Activated CD4-positive, alpha-beta memory T cell treated with anti-CD3 and anti-CD28 coated beads, Interleukin-2, amount 10 ng/mL, durations not matched to agents 7 days and 5 days (primary cell): ENCODE data around the gene OR2C3. TPM values are rescaled to one million over a fixed set of nuclear protein-coding genes. Genes with fewer than 3 reads are reported as not detected.
"Not testable (repeated sequence)": the region's sequence is repeated elsewhere in the genome, so short reads cannot be mapped to it uniquely, and the experiment has no call there.

ENCODE experiments used
- CTCF ChIA-PET: fragments of 350-600 bp; sonication (Branson Sonifier 250); formaldehyde crosslinking; loops from one replicate; lab custom pipeline; 2021; ENCODE audit warnings: antibody characterized with exemption, inconsistent platforms; lab: Charles Lee
- POLR2A ChIA-PET: fragments of 350-600 bp; sonication (Branson Sonifier 250); formaldehyde crosslinking; loops from one replicate; lab custom pipeline; 2021; ENCODE audit warnings: antibody characterized with exemption; lab: Charles Lee
- DNase-seq: peaks from one replicate; pipeline ENCODE4 v3.0.0-alpha.2; 2020
- H3K27ac Mint-ChIP-seq: one replicate; pipeline ENCODE4 v1.8.0; 2021; ENCODE audit warnings: mild to moderate bottlenecking, mixed read lengths
- H3K27me3 Mint-ChIP-seq: one replicate; pipeline ENCODE4 v1.8.0; 2021; ENCODE audit warnings: mixed read lengths
- H3K36me3 Mint-ChIP-seq: one replicate; pipeline ENCODE4 v1.8.0; 2021; ENCODE audit warnings: low read depth, mixed read lengths
- H3K4me1 Mint-ChIP-seq: one replicate; pipeline ENCODE4 v1.8.0; 2021; ENCODE audit warnings: mixed read lengths
- H3K4me3 Mint-ChIP-seq: one replicate; pipeline ENCODE4 v1.8.0; 2021; ENCODE audit warnings: mild to moderate bottlenecking, mixed read lengths
- H3K9me3 Mint-ChIP-seq: one replicate; pipeline ENCODE4 v1.8.0; 2021; ENCODE audit warnings: mixed read lengths
- total RNA-seq, 2 experiments: library from RNA; stranded (reverse); gene quantifications; one replicate each; pipeline ENCODE4 v1.2.3, GENCODE V29; 2021

Gene OR2C3
- total RNA-seq, 2 experiments from 2014 or later: not detected

DNA sequence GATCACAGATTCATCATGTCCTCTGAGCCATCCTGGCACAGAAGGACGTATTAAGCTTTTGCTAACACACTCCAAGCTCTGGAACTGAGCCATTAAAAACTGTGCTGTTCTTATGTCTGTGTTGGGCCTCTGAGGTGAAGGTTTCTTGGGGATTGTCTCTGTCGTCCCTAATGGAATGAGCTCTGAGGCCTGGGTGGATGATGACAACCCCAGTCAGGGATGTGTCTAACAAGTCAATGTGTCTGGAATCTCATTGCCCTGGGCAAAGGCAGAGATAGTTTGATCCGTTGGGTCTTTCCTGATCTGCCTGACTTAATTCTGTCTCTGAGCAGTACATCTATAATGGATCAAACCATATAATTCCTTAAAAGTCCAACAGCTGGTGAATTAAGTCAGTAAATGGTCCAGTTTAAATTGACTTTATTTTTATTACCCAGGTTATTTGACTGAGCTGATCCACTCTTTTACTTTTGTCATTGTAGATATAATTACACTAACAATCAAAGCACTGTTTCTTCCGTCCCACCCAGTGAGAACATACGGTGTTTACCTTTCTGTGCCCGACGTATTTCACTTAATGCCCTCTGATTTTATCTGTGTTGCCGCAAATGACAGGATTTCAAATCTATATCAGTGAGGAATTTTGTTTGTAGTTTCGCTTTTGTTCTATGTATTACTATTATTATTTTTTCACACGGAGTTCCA, 39.5 kb downstream of the OR2C3 start:
- H3K27ac Mint-ChIP-seq: no peak overlapping the region
- H3K27me3 Mint-ChIP-seq: peaks cover 12% of the 10 kb centered on the region
- DNase-seq: no peak
- H3K4me1 Mint-ChIP-seq: no peaks in the 10 kb centered on the region
- no peaks in the 10 kb centered on the region for H3K36me3 Mint-ChIP-seq
- H3K4me3 Mint-ChIP-seq: no peak overlapping the region
- no peaks in the 10 kb centered on the region for H3K9me3 Mint-ChIP-seq
- ChIA-PET POLR2A (interaction anchor here (0.7 kb wide), 1 partner anchor 739 kb away, joined by 3 read pairs; no protein-coding TSS in a partner anchor), CTCF (no interaction called here)

- ChIA-PET POLR2A (no interaction called here), CTCF (no interaction called here)
- Mint-ChIP-seq H3K27ac (no peak overlapping the region), H3K4me3 (no peak overlapping the region), H3K9me3 (no peaks in the 10 kb centered on the region), H3K27me3 (peaks cover 12% of the 10 kb centered on the region), H3K4me1 (no peaks in the 10 kb centered on the region), H3K36me3 (no peaks in the 10 kb centered on the region)
- no peak for DNase-seq
These were observed 41.5 kb downstream of the OR2C3 start for GRCh38 chr1:247494767-247495166.

DNA sequence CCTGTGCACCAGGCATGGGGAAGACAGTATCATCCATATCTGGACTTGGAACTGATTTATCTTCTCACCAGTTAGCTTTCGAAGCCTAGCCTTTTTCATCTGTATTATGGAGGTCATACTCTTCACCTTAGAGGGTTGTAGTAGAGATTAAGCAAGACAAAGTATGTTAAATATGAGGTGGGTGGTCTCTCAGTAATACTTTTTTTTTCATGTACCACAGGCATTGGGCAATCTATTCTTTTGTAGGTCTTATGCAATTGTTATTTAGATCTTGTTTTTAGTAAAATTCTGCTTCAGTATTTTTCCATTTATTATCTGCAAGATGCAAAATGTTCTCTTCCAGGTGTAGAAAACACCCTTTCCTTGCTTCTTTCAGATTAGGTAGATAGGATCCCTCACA, 43.1 kb downstream of the OR2C3 start:
- H3K27me3 Mint-ChIP-seq: peaks cover 15% of the 10 kb centered on the region
- CTCF ChIA-PET: no interaction called here
- H3K27ac Mint-ChIP-seq: no peak overlapping the region
- H3K36me3 Mint-ChIP-seq: no peaks in the 10 kb centered on the region
- H3K4me3 Mint-ChIP-seq: no peak overlapping the region
- H3K9me3 Mint-ChIP-seq: no peaks in the 10 kb centered on the region
- POLR2A ChIA-PET: no interaction called here
- DNase-seq: no peak
- H3K4me1 Mint-ChIP-seq: no peaks in the 10 kb centered on the region

GRCh38 chr1:247491328-247491727, 44.9 kb downstream of the OR2C3 start:
- no peak for DNase-seq
- no peaks in the 10 kb centered on the region for H3K9me3 Mint-ChIP-seq
- no peak overlapping the region for H3K27ac Mint-ChIP-seq
- H3K27me3 Mint-ChIP-seq: peaks cover 19% of the 10 kb centered on the region
- CTCF ChIA-PET: interaction anchor here (3.7 kb wide), 1 partner anchor 102 kb away, joined by 16 read pairs; no protein-coding TSS in a partner anchor
- POLR2A ChIA-PET: no interaction called here
- H3K4me1 Mint-ChIP-seq: no peaks in the 10 kb centered on the region
- no peak overlapping the region for H3K4me3 Mint-ChIP-seq
- no peaks in the 10 kb centered on the region for H3K36me3 Mint-ChIP-seq

DNA sequence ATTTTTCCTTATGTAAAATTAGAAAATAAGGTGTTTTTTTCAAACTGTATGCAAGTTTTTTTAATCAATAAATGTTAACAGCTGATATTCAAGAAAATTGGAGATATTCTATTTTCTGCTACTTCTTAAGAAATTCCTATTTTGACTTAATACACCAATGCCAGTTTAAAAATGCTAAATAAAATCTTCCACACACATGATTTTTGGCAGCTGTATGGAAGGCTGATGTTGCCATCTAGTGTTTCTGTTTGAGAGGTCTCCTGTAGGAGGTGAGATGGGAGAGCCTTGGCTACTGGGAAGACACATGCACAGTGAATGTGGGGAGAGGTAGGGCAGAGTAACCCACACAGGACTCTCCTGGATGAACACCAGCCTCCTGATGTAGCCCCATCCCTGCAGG, 49.2 kb downstream of the OR2C3 start:
- Mint-ChIP-seq H3K4me1 (no peaks in the 10 kb centered on the region), H3K4me3 (no peak overlapping the region), H3K36me3 (no peaks in the 10 kb centered on the region), H3K27me3 (peaks cover 8% of the 10 kb centered on the region), H3K9me3 (no peaks in the 10 kb centered on the region), H3K27ac (no peak overlapping the region)
- ChIA-PET CTCF (interaction anchor here (1.1 to 6.1 kb wide), 3 partner anchors 97 to 114 kb away, joined by 3 to 42 read pairs (median 23); no protein-coding TSS in a partner anchor), POLR2A (interaction anchor here (1.0 kb wide), 1 partner anchor 114 kb away, joined by 3 read pairs; no protein-coding TSS in a partner anchor)
- DNase-seq: peak; percentile 23

- ChIA-PET CTCF (interaction anchor here (2.2 kb wide), 1 partner anchor 93 kb away, joined by 8 read pairs; no protein-coding TSS in a partner anchor), POLR2A (no interaction called here)
- no peaks in the 10 kb centered on the region for H3K9me3 Mint-ChIP-seq
- peaks cover 2% of the 10 kb centered on the region for H3K27me3 Mint-ChIP-seq
- no peaks in the 10 kb centered on the region for H3K36me3 Mint-ChIP-seq
- DNase-seq: no peak
- no peaks in the 10 kb centered on the region for H3K4me1 Mint-ChIP-seq
- H3K27ac Mint-ChIP-seq: no peak overlapping the region
- no peak overlapping the region for H3K4me3 Mint-ChIP-seq
These were observed 53.5 kb downstream of the OR2C3 start for GRCh38 chr1:247482747-247483146.

DNA sequence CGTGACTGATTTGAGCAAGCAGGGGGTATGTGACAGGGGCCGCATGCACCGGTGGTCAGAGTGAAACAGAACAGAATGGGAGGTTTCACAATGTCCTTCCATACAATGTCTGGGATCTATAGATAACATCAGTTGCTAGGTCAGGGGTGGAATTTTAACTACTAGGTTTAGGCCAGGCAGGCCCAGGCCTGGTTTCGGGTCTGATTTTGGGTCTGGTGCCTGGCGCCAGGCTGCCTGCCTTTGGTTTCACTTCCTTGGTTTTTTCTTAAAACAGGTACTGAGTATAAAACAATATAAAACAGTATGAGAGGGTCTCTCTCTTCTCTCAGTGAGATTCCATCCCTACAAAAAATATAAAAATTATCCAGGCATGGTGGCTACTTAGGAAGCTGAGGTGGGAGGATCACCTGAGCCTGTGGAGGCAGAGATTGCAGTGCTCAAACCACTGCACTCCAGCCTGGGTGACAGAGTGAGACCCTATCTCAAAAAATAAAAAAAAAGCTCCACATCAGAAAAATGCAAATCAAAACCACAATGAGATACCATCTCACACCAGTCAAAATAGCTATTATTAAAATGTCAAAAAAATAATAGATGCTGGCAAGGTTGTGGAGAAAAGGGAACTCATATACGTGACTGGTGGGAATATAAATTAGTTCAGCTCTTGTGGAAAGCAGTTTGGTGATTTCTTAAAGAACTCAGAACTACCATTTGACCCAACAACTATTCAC, 59.7 kb downstream of the OR2C3 start:
- H3K27ac Mint-ChIP-seq, CTCF ChIA-PET, H3K36me3 Mint-ChIP-seq, DNase-seq, H3K4me1 Mint-ChIP-seq, H3K4me3 Mint-ChIP-seq, H3K27me3 Mint-ChIP-seq, H3K9me3 Mint-ChIP-seq, POLR2A ChIA-PET: not testable (repeated sequence)

DNA sequence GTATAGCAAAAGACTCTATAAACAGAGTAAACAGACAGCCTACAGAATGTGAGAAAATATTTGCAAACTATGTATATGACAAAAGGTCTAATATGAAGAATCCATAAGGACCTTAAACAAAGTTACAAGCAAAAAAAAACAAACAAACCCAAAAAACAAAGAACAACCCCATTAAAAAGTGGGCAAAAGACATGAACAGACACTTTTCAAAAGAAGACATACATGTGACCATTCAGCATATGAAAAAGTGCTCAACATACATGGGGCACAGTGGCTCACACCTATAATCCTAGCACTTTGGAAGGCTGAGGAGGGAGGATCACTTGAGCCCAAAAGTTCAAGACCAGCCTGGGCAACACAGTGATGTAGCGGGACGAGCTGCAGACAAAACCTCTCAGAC, 60.4 kb downstream of the OR2C3 start:
- Mint-ChIP-seq H3K4me1 (no peaks in the 10 kb centered on the region), H3K27me3 (no peaks in the 10 kb centered on the region), H3K9me3 (no peaks in the 10 kb centered on the region), H3K4me3 (no peak overlapping the region), H3K27ac (no peak overlapping the region), H3K36me3 (no peaks in the 10 kb centered on the region)
- no peak for DNase-seq
- POLR2A ChIA-PET: no interaction called here
- CTCF ChIA-PET: no interaction called here

Other genes starting within 250 kb of the OR2C3 start
- gene ZNF496, start 204.6 kb downstream of the OR2C3 start, total RNA-seq: 1 to 10 TPM; 6.4 to 6.5 TPM
- under 1 TPM; 0.25 to 0.40 TPM for gene NLRP3, start 120.3 kb downstream of the OR2C3 start, total RNA-seq
- gene OR2B11, start 78.3 kb downstream of the OR2C3 start, total RNA-seq: not detected
- not detected for gene GCSAML, start 12.7 kb upstream of the OR2C3 start, total RNA-seq
- not detected for gene OR2G2, start 51.9 kb upstream of the OR2C3 start, total RNA-seq
- not detected for gene OR2G3, start 69.1 kb upstream of the OR2C3 start, total RNA-seq
- not detected for gene OR13G1, start 143.3 kb upstream of the OR2C3 start, total RNA-seq
- not detected for gene OR6F1, start 180.2 kb upstream of the OR2C3 start, total RNA-seq
- gene OR14K1, start 202.2 kb upstream of the OR2C3 start, total RNA-seq: not detected
- not detected for gene OR14A2, start 211.7 kb upstream of the OR2C3 start, total RNA-seq
- gene OR1C1, start 224.1 kb upstream of the OR2C3 start, total RNA-seq: not detected